MG63 (cell line): ENCODE data around the gene DCAF6. TPM values are rescaled to one million over a fixed set of nuclear protein-coding genes. Genes with fewer than 3 reads are reported as not detected.

Source experiments
- DNase-seq: peaks from one replicate; pipeline ENCODE4 v3.0.0-alpha.2; 2020
- H3K27me3 ChIP-seq: fragments of 250-450 bp; sonication (Bioruptor Pico); 2 replicates; pipeline ENCODE4 v1.5.1; 2020; ENCODE audit warnings: mild to moderate bottlenecking, moderate library complexity
- H3K36me3 ChIP-seq: fragments of 250-450 bp; sonication (Bioruptor Pico); 2 replicates; pipeline ENCODE4 v1.5.1; 2020; ENCODE audit warnings: mild to moderate bottlenecking, moderate library complexity
- H3K4me3 ChIP-seq: fragments of 250-450 bp; sonication (Bioruptor Pico); 2 replicates; pipeline ENCODE4 v1.5.1; 2020; ENCODE audit warnings: mild to moderate bottlenecking, moderate library complexity
- H3K9me3 ChIP-seq: fragments of 250-450 bp; sonication (Bioruptor Pico); 2 replicates; pipeline ENCODE4 v1.5.1; 2020; ENCODE audit warnings: mild to moderate bottlenecking, moderate library complexity
- total RNA-seq: library from RNA; depleted of rRNA; stranded (reverse); fragments of >200 nt; shearing (Covaris generic); gene quantifications from 2 replicates; pipeline ENCODE4 v1.2.3, GENCODE V29; 2014; ENCODE audit warnings: low replicate concordance

DCAF6 gene
- total RNA-seq, 1 experiment from 2014 or later: 70.1 TPM

GRCh38 chr1:168095476-168095875 lies 159.0 kb downstream of the DCAF6 start:
- no peaks in the 10 kb centered on the region for H3K27me3 ChIP-seq
- no peaks in the 10 kb centered on the region; the same call in 1 of the 2 replicates for H3K36me3 ChIP-seq
- no peak for DNase-seq
- H3K9me3 ChIP-seq: no peaks in the 10 kb centered on the region
- no peak overlapping the region for H3K4me3 ChIP-seq

- H3K36me3 ChIP-seq: no peaks in the 10 kb centered on the region; the same call in 1 of the 2 replicates
- no peak overlapping the region for H3K4me3 ChIP-seq
- H3K9me3 ChIP-seq: no peaks in the 10 kb centered on the region
- no peak for DNase-seq
- H3K27me3 ChIP-seq: no peaks in the 10 kb centered on the region
Observed at GRCh38 chr1:168096296-168097165, 160.0 kb downstream of the DCAF6 start.

GRCh38 chr1:168097921-168098528 lies 161.5 kb downstream of the DCAF6 start:
- no peaks in the 10 kb centered on the region for H3K9me3 ChIP-seq
- H3K27me3 ChIP-seq: no peaks in the 10 kb centered on the region
- H3K36me3 ChIP-seq: no peaks in the 10 kb centered on the region; the same call in 1 of the 2 replicates
- H3K4me3 ChIP-seq: no peak overlapping the region
- DNase-seq: no peak

GRCh38 chr1:168098534-168099320 lies 162.2 kb downstream of the DCAF6 start:
- DNase-seq: no peak
- Histone ChIP-seq H3K4me3 (no peak overlapping the region), H3K9me3 (no peaks in the 10 kb centered on the region), H3K36me3 (no peaks in the 10 kb centered on the region; the same call in 1 of the 2 replicates), H3K27me3 (no peaks in the 10 kb centered on the region)

- H3K27me3 ChIP-seq: no peaks in the 10 kb centered on the region
- no peaks in the 10 kb centered on the region; the same call in 1 of the 2 replicates for H3K36me3 ChIP-seq
- DNase-seq: no peak
- no peaks in the 10 kb centered on the region for H3K9me3 ChIP-seq
- H3K4me3 ChIP-seq: no peak overlapping the region
Observed at GRCh38 chr1:168099337-168099801, 162.9 kb downstream of the DCAF6 start.

GRCh38 chr1:168100315-168101002 lies 164.0 kb downstream of the DCAF6 start:
- H3K4me3 ChIP-seq: no peak overlapping the region
- no peaks in the 10 kb centered on the region for H3K9me3 ChIP-seq
- no peaks in the 10 kb centered on the region for H3K27me3 ChIP-seq
- no peaks in the 10 kb centered on the region; the same call in 1 of the 2 replicates for H3K36me3 ChIP-seq
- no peak for DNase-seq

GRCh38 chr1:168101336-168101735 lies 164.9 kb downstream of the DCAF6 start:
- Histone ChIP-seq H3K27me3 (no peaks in the 10 kb centered on the region), H3K36me3 (no peaks in the 10 kb centered on the region; the same call in 1 of the 2 replicates), H3K9me3 (no peaks in the 10 kb centered on the region), H3K4me3 (no peak overlapping the region)
- DNase-seq: no peak

- DNase-seq: no peak
- H3K4me3 ChIP-seq: no peak overlapping the region
- no peaks in the 10 kb centered on the region for H3K27me3 ChIP-seq
- no peaks in the 10 kb centered on the region for H3K9me3 ChIP-seq
- no peaks in the 10 kb centered on the region; the same call in 1 of the 2 replicates for H3K36me3 ChIP-seq
Observed at GRCh38 chr1:168102487-168102886, 166.0 kb downstream of the DCAF6 start.

- H3K4me3 ChIP-seq: no peak overlapping the region
- H3K9me3 ChIP-seq: no peaks in the 10 kb centered on the region
- no peak for DNase-seq
- H3K27me3 ChIP-seq: no peaks in the 10 kb centered on the region
- H3K36me3 ChIP-seq: no peaks in the 10 kb centered on the region; the same call in 1 of the 2 replicates
Observed at GRCh38 chr1:168104535-168104934, 168.1 kb downstream of the DCAF6 start.

GRCh38 chr1:168105846-168106245 lies 169.4 kb downstream of the DCAF6 start:
- Histone ChIP-seq H3K36me3 (no peaks in the 10 kb centered on the region; the same call in 1 of the 2 replicates), H3K27me3 (no peaks in the 10 kb centered on the region), H3K9me3 (no peaks in the 10 kb centered on the region), H3K4me3 (no peak overlapping the region)
- DNase-seq: no peak

GRCh38 chr1:168106274-168106673 lies 169.8 kb downstream of the DCAF6 start:
- no peak overlapping the region for H3K4me3 ChIP-seq
- no peaks in the 10 kb centered on the region; the same call in 1 of the 2 replicates for H3K36me3 ChIP-seq
- H3K9me3 ChIP-seq: no peaks in the 10 kb centered on the region
- H3K27me3 ChIP-seq: no peaks in the 10 kb centered on the region
- no peak for DNase-seq

GRCh38 chr1:168110896-168111545 lies 174.5 kb downstream of the DCAF6 start:
- Histone ChIP-seq H3K4me3 (no peak overlapping the region), H3K36me3 (no peaks in the 10 kb centered on the region), H3K27me3 (no peaks in the 10 kb centered on the region), H3K9me3 (no peaks in the 10 kb centered on the region)
- DNase-seq: no peak

GRCh38 chr1:168112673-168113305 lies 176.3 kb downstream of the DCAF6 start:
- Histone ChIP-seq H3K4me3 (no peak overlapping the region), H3K27me3 (no peaks in the 10 kb centered on the region), H3K9me3 (no peaks in the 10 kb centered on the region), H3K36me3 (no peaks in the 10 kb centered on the region)
- DNase-seq: peak; percentile 85

GRCh38 chr1:168114845-168115244 lies 178.4 kb downstream of the DCAF6 start:
- Histone ChIP-seq H3K36me3 (no peaks in the 10 kb centered on the region), H3K9me3 (no peaks in the 10 kb centered on the region), H3K27me3 (no peaks in the 10 kb centered on the region), H3K4me3 (no peak overlapping the region)
- DNase-seq: no peak

GRCh38 chr1:168116327-168116799 lies 179.9 kb downstream of the DCAF6 start:
- DNase-seq: no peak
- Histone ChIP-seq H3K4me3 (no peak overlapping the region), H3K9me3 (no peaks in the 10 kb centered on the region), H3K36me3 (no peaks in the 10 kb centered on the region), H3K27me3 (no peaks in the 10 kb centered on the region)
